ENCODE results near the gene NRARP.

NRARP gene

DNA sequence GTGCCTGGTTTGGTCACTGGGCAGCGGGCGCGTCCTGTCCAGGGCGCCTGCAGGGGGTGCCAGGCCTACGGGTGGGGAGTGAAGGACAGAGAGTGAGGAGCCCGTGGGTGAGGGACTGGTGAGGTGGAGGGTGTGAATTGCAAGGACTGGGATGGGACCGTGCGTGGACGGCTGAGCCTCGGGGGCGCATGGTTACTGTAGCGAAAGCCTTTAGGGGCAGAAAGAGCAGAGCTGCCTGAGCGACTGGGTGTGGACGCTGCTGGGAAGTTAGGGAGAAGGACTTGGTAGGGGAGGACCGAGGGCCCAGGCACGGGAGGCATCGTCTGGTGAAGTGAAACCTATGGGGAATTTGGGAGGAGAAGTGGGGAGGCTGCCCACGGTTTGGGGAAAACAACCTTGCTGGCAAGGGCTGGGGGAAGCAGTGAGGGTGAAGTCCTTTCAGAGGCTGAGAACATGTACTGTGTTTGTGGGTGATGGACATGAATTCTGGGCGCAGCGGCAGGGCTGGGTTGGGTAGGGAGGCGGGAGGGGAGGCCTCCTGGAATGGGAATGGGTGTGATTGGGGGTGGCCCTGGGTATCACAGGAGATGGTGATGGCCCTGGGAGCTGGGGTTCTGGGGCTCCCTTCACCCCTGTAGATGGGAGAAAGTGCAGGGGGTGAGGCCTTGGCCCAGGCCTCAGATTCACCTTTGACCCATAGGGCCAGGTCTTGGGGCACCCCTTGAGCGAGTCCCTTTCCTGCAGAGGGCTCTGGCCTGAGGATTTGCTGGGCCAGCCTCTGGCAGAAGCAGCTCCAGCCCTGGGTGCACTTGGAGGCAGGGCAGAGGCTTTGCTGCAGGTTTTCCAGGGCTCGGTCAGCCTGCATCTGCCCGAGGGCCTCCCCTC is 26.2 kb downstream of the NRARP start:
- no peaks in the 10 kb centered on the region for H3K9me2 ChIP-seq (replicated peaks; ENCODE audit: insufficient read depth, low read length)
- no peak for TF ChIP-seq EZH2 (optimal IDR thresholded peaks at IDR 0.05; ENCODE audit: low read depth, low read length)
- TF ChIP-seq, protein P1, sequence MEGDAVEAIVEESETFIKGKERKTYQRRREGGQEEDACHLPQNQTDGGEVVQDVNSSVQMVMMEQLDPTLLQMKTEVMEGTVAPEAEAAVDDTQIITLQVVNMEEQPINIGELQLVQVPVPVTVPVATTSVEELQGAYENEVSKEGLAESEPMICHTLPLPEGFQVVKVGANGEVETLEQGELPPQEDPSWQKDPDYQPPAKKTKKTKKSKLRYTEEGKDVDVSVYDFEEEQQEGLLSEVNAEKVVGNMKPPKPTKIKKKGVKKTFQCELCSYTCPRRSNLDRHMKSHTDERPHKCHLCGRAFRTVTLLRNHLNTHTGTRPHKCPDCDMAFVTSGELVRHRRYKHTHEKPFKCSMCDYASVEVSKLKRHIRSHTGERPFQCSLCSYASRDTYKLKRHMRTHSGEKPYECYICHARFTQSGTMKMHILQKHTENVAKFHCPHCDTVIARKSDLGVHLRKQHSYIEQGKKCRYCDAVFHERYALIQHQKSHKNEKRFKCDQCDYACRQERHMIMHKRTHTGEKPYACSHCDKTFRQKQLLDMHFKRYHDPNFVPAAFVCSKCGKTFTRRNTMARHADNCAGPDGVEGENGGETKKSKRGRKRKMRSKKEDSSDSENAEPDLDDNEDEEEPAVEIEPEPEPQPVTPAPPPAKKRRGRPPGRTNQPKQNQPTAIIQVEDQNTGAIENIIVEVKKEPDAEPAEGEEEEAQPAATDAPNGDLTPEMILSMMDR (IDR thresholded peaks at IDR 0.05; ENCODE audit: low read length) = no peak
- no peak for TF ChIP-seq EZH2phosphoT487 (IDR thresholded peaks at IDR 0.05; ENCODE audit: low read length)
- H3K27me3 ChIP-seq (replicated peaks; ENCODE audit: insufficient read depth, low read length) = no peaks in the 10 kb centered on the region
- H3F3A ChIP-seq (ENCODE audit: insufficient read depth, low read length) = no peaks in the 10 kb centered on the region
- peaks cover 8% of the 10 kb centered on the region; the same call in 1 of the 2 replicates for H3K79me2 ChIP-seq (ENCODE audit: low read length)
- no peak overlapping the region for H3K4me2 ChIP-seq (ENCODE audit: low read depth, low read length)
- DNase-seq = no peak
- no peak overlapping the region for H3K9ac ChIP-seq (ENCODE audit: low read length)
- no peak overlapping the region for H3K27ac ChIP-seq (ENCODE audit: low read length)
- no peaks in the 10 kb centered on the region for H3K36me3 ChIP-seq (replicated peaks; ENCODE audit: insufficient read depth, low read length)
- no peaks in the 10 kb centered on the region for H3K9me3 ChIP-seq (replicated peaks; ENCODE audit: insufficient read depth, low read length)
- no peaks in the 10 kb centered on the region for H4K20me1 ChIP-seq (ENCODE audit: insufficient read depth, low read length)
- H3K4me3 ChIP-seq (ENCODE audit: low read length) = no peak overlapping the region
- no peak overlapping the region for H2AFZ ChIP-seq (ENCODE audit: low read length)
- H3K4me1 ChIP-seq (ENCODE audit: low read length) = peaks cover 3% of the 10 kb centered on the region; the same call in 1 of the 2 replicates

DNA sequence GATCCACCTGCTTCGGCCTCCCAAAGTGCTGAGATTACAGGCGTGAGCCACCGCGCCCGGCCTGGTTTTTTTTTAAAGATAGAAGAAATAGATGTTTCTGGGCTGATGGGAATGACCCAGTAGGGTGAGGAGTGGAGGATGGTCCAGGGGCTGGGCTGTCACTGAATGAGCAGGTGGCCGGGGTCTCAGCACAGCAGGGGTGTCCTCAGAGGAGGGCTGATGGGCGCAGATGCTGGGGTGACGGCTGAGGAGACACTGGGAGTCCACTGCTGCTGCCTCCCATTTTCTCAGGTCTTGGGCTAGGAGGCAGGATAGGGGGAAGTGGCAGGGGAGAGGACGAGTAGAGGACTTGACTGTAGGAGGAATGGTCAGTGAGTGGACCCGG is 26.9 kb downstream of the NRARP start:
- no peak overlapping the region for H3K27ac ChIP-seq (ENCODE audit: low read length)
- H3K9ac ChIP-seq (ENCODE audit: low read length) = no peak overlapping the region
- H3K79me2 ChIP-seq (ENCODE audit: low read length) = peaks cover 8% of the 10 kb centered on the region; the same call in 1 of the 2 replicates
- TF ChIP-seq, protein P1 (IDR thresholded peaks at IDR 0.05; ENCODE audit: low read length) = no peak
- TF ChIP-seq EZH2phosphoT487 (IDR thresholded peaks at IDR 0.05; ENCODE audit: low read length) (no peak), EZH2 (optimal IDR thresholded peaks at IDR 0.05; ENCODE audit: low read depth, low read length) (no peak)
- no peak overlapping the region for H2AFZ ChIP-seq (ENCODE audit: low read length)
- no peaks in the 10 kb centered on the region for H3K36me3 ChIP-seq (replicated peaks; ENCODE audit: insufficient read depth, low read length)
- H3K4me3 ChIP-seq (ENCODE audit: low read length) = no peak overlapping the region
- no peaks in the 10 kb centered on the region for H3K27me3 ChIP-seq (replicated peaks; ENCODE audit: insufficient read depth, low read length)
- H3K4me2 ChIP-seq (ENCODE audit: low read depth, low read length) = no peak overlapping the region
- H4K20me1 ChIP-seq (ENCODE audit: insufficient read depth, low read length) = no peaks in the 10 kb centered on the region
- H3K4me1 ChIP-seq (ENCODE audit: low read length) = peaks cover 3% of the 10 kb centered on the region; the same call in 1 of the 2 replicates
- no peaks in the 10 kb centered on the region for H3F3A ChIP-seq (ENCODE audit: insufficient read depth, low read length)
- H3K9me3 ChIP-seq (replicated peaks; ENCODE audit: insufficient read depth, low read length) = no peaks in the 10 kb centered on the region
- DNase-seq = no peak
- no peaks in the 10 kb centered on the region for H3K9me2 ChIP-seq (replicated peaks; ENCODE audit: insufficient read depth, low read length)

DNA sequence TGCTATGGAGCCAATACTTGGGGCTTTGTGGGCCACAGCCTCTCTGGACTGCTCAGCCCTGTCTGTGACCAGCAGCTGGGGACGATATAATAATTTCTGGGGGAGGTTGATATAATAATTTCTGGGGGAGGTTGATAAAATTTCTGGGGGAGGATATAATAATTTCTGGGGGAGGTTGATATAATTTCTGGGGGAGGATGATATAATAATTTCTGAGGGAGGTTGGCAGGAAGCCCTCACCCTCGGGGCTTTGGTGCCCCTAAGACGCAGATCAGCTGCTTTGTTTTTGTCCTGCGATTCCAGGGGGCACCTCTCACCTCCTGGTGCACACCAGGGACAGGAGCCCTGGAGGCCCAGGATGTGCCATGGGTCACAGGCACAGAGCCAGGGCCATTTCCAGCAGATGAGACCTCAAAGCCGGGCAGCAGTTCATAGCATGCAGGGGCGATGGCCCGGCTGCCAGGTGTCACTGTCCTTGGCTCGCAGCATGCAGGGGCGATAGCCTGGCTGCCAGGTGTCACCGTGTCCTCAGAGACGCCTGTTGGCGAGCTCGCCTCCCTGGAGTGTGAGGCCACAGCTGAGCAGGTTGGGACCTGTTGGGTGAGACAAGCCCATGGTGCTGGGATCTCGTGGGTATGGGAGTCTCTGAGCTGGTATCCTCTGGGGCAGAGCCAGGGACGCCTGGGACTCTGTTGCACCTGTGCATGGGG is 28.3 kb downstream of the NRARP start:
- Histone ChIP-seq H3K4me1 (ENCODE audit: low read length) (peaks cover 14% of the 10 kb centered on the region), H3K36me3 (replicated peaks; ENCODE audit: insufficient read depth, low read length) (no peaks in the 10 kb centered on the region)
- TF ChIP-seq EZH2 (optimal IDR thresholded peaks at IDR 0.05; ENCODE audit: low read depth, low read length) (no peak), EZH2phosphoT487 (IDR thresholded peaks at IDR 0.05; ENCODE audit: low read length) (no peak)
- TF ChIP-seq, protein P1 (IDR thresholded peaks at IDR 0.05; ENCODE audit: low read length) = no peak

More for the DNA sequence above, 28.3 kb downstream of the NRARP start:
- H3K9me3 ChIP-seq (replicated peaks; ENCODE audit: insufficient read depth, low read length) = no peaks in the 10 kb centered on the region
- no peak for DNase-seq
- no peak overlapping the region for H3K27ac ChIP-seq (ENCODE audit: low read length)
- H2AFZ ChIP-seq (ENCODE audit: low read length) = no peak overlapping the region
- no peak overlapping the region for H3K9ac ChIP-seq (ENCODE audit: low read length)
- peaks cover 9% of the 10 kb centered on the region; the same call in 1 of the 2 replicates for H3K79me2 ChIP-seq (ENCODE audit: low read length)
- no peaks in the 10 kb centered on the region for H4K20me1 ChIP-seq (ENCODE audit: insufficient read depth, low read length)
- peaks cover 4% of the 10 kb centered on the region; the same call in 1 of the 2 replicates for H3F3A ChIP-seq (ENCODE audit: insufficient read depth, low read length)
- H3K9me2 ChIP-seq (replicated peaks; ENCODE audit: insufficient read depth, low read length) = no peaks in the 10 kb centered on the region
- H3K27me3 ChIP-seq (replicated peaks; ENCODE audit: insufficient read depth, low read length) = no peaks in the 10 kb centered on the region
- H3K4me3 ChIP-seq (ENCODE audit: low read length) = no peak overlapping the region
- no peak overlapping the region for H3K4me2 ChIP-seq (ENCODE audit: low read depth, low read length)
